K562 (cell line): ENCODE measurements around the gene ENDOG. TPM values are rescaled to one million over a fixed set of nuclear protein-coding genes. Genes with fewer than 3 reads are reported as not detected.

Source experiments
- ATF7 ChIP-seq: fragments of 450-650 bp; IDR thresholded peaks from 2 replicates; pipeline ENCODE4 v1.7.1; 2014; ENCODE audit warnings: mild to moderate bottlenecking, moderate library complexity
- CHD2 ChIP-seq: IDR thresholded peaks from 2 replicates; pipeline ENCODE4 v1.6.1; 2011; ENCODE audit warnings: low read depth, low read length
- DACH1 ChIP-seq: fragments of 450-650 bp; IDR thresholded peaks from 2 replicates; pipeline ENCODE4 v1.6.1; 2018; ENCODE audit not compliant: partially characterized antibody
- DMBX1 ChIP-seq: fragments of 250-450 bp; sonication (Bioruptor Pico); IDR thresholded peaks from 2 replicates; pipeline ENCODE4 v1.8.0; 2022; ENCODE audit warnings: inconsistent platforms, mild to moderate bottlenecking, moderate library complexity, borderline replicate concordance
- ELF2 ChIP-seq: fragments of 250-450 bp; sonication (Bioruptor Pico); IDR thresholded peaks from 2 replicates; pipeline ENCODE4 v1.5.0; 2021; ENCODE audit warnings: mild to moderate bottlenecking
- ETS2 ChIP-seq: IDR thresholded peaks from 2 replicates; pipeline ENCODE4 v1.6.1; 2016; ENCODE audit warnings: borderline replicate concordance, missing genetic modification characterization, mild to moderate bottlenecking, moderate library complexity, missing compliant biosample characterization; ENCODE audit not compliant: poor library complexity, severe bottlenecking
- KLF6 ChIP-seq: fragments of 250-450 bp; sonication (Bioruptor Pico); IDR thresholded peaks from 2 replicates; pipeline ENCODE4 v1.4.0; 2020; ENCODE audit warnings: mild to moderate bottlenecking, moderate library complexity, borderline replicate concordance
- SAFB ChIP-seq: fragments of 200-400 bp; formaldehyde crosslinking; IDR thresholded peaks from 2 replicates; pipeline ENCODE4 v1.6.1; 2017; ENCODE audit warnings: low read depth, low read length, borderline replicate concordance
- U2AF1 ChIP-seq: fragments of 200-400 bp; formaldehyde crosslinking; optimal IDR thresholded peaks from 2 replicates; pipeline ENCODE3; 2017; ENCODE audit warnings: mild to moderate bottlenecking, low read depth, low read length, moderate library complexity
- ZNF263 ChIP-seq: sonication (generic); formaldehyde crosslinking; IDR thresholded peaks from 2 replicates; pipeline ENCODE4 v1.8.0; 2022; ENCODE audit warnings: mild to moderate bottlenecking, missing genetic modification reagents, borderline replicate concordance
- ZNF57 ChIP-seq: fragments of 450-650 bp; formaldehyde crosslinking; IDR thresholded peaks from 2 replicates; pipeline ENCODE4 v1.4.0; 2020; ENCODE audit warnings: mild to moderate bottlenecking, moderate library complexity
- ZNF583 ChIP-seq: fragments of 250-450 bp; sonication (Bioruptor Pico); IDR thresholded peaks from 2 replicates; pipeline ENCODE4 v1.4.0; 2020
- polyA plus RNA-seq, 8 experiments: library from polyadenylated mRNA; depleted of rRNA in 4 of 8; stranded (reverse) in 5 of 8; unstranded in 3 of 8; fragments of >200 nt; fragmentation: Nextera tagmentation in 2 of 8; fragmentation: Illumina TruSeq in 1 of 8; extraction: Ambion mirVana in 2 of 8; extraction: Trizol in 1 of 8; gene quantifications; 2 replicates each; pipeline versions ENCODE4 v1.2.1 to v1.2.3, GENCODE V29; 2011 to 2014; ENCODE audit warnings: inconsistent platforms in 1 of 8, missing spikeins in 1 of 8
- total RNA-seq, 7 experiments: library from RNA; depleted of rRNA in 6 of 7; stranded (reverse); fragments of >200 nt in 6 of 7; fragmentation: Illumina TruSeq in 2 of 7; extraction: Trizol in 2 of 7; gene quantifications; 2 replicates each; pipeline versions ENCODE4 v1.2.1 to v1.2.3, GENCODE V29; 2011 to 2021; ENCODE audit warnings: low replicate concordance in 1 of 7
- TF ChIP-seq, protein P1 (sequence below): fragments of 250-450 bp; sonication (Bioruptor Pico); IDR thresholded peaks from 2 replicates; pipeline ENCODE4 v1.4.0; 2020; ENCODE audit warnings: mild to moderate bottlenecking, moderate library complexity
- TF ChIP-seq, protein P2 (sequence below): fragments of 250-450 bp; sonication (Bioruptor Pico); IDR thresholded peaks from 2 replicates; pipeline ENCODE4 v1.8.0; 2021; ENCODE audit warnings: moderate library complexity, mild to moderate bottlenecking, inconsistent platforms
- TF ChIP-seq, protein P3 (sequence below), 2 experiments: fragments of 150-350 bp in 1 of 2; IDR thresholded peaks; 2 replicates each; pipeline ENCODE4 v1.6.1; 2012 to 2016; ENCODE audit warnings: low read depth in 2 of 2, low read length in 2 of 2, mild to moderate bottlenecking in 1 of 2, moderate library complexity in 1 of 2
- TF ChIP-seq, protein P4 (sequence below): conservative IDR thresholded peaks from 2 replicates; pipeline ENCODE4 v1.6.1; 2011; ENCODE audit warnings: low read depth, mild to moderate bottlenecking, low read length; ENCODE audit not compliant: control insufficient read depth

The ENDOG gene
- total and polyA plus RNA-seq, 9 of the 15 experiments (the other 6 are each of a cell fraction or from before 2014, with no cell fraction given) = 1.2 to 91.0 (median 25.5) TPM

DNA sequence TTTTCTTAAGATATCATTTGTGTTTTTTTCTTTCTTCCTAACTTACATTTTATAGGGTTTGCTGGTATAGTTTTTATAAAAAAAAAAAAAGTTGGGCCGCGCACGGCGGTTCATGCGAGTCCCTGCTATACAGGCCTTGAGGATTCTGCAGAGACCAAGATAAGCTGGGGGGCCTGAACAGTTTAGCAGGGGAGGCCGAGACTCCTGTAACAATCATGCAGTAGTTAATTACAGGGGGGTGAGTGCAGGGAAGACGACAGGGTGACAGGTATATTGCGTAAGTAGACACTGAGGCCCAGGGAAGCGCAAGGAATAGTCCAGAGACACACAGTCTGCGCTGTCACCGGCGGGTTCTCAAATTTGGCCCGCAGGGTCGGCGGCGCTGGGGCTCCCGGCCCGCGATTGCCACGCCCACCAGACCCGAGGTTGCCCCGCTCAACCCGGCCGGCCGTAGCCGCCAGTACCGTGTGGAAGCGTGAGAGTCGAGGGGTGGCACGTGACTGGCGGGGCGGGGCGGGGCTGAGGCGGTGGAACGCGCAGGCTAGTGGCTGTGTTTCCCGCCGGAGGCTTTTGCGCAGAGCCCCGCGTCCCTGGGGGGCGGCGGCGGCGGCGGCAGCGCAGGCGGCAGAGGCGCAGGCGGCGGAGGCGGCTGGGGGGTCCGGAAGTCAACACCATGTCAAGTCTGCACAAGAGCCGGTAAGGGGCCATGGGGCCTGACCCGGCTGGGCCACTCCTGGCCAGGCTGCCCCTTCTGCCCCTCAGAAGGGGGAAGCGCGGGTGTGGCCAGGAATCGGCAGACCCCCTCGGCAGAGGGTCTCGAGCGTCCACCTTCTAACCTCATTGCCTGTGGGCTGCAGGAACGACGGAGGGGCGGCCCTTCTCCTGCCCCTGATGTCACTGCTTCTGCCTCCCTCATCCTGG, 31.4 kb upstream of the ENDOG start, which contains the start of gene TBC1D13 (continued):
- TF ChIP-seq KLF6 (CRISPR knock-in tag) (peak; percentile 31; the same call in 1 of the 2 replicates), ZNF583 (CRISPR knock-in tag) (no peak), U2AF1 (no peak), DMBX1 (no peak), ZNF263 (CRISPR knock-in tag) (peak; percentile 73; the same call in 1 of the 2 replicates), DACH1 (peak; percentile 63), ZNF57 (CRISPR knock-in tag) (no peak), ETS2 (tag) (no peak), CHD2 (no peak; the same call in 1 of the 2 replicates), ELF2 (peak; percentile 71; the same call in 1 of the 2 replicates), ATF7 (peak; percentile 83), SAFB (no peak)
- TF ChIP-seq, protein P1, sequence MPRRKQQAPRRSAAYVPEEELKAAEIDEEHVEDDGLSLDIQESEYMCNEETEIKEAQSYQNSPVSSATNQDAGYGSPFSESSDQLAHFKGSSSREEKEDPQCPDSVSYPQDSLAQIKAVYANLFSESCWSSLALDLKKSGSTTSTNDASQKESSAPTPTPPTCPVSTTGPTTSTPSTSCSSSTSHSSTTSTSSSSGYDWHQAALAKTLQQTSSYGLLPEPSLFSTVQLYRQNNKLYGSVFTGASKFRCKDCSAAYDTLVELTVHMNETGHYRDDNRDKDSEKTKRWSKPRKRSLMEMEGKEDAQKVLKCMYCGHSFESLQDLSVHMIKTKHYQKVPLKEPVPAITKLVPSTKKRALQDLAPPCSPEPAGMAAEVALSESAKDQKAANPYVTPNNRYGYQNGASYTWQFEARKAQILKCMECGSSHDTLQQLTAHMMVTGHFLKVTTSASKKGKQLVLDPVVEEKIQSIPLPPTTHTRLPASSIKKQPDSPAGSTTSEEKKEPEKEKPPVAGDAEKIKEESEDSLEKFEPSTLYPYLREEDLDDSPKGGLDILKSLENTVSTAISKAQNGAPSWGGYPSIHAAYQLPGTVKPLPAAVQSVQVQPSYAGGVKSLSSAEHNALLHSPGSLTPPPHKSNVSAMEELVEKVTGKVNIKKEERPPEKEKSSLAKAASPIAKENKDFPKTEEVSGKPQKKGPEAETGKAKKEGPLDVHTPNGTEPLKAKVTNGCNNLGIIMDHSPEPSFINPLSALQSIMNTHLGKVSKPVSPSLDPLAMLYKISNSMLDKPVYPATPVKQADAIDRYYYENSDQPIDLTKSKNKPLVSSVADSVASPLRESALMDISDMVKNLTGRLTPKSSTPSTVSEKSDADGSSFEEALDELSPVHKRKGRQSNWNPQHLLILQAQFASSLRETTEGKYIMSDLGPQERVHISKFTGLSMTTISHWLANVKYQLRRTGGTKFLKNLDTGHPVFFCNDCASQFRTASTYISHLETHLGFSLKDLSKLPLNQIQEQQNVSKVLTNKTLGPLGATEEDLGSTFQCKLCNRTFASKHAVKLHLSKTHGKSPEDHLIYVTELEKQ (CRISPR knock-in tag) = no peak
- TF ChIP-seq, protein P2, sequence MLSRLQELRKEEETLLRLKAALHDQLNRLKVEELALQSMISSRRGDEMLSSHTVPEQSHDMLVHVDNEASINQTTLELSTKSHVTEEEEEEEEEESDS (CRISPR knock-in tag) = no peak
- TF ChIP-seq, protein P3, sequence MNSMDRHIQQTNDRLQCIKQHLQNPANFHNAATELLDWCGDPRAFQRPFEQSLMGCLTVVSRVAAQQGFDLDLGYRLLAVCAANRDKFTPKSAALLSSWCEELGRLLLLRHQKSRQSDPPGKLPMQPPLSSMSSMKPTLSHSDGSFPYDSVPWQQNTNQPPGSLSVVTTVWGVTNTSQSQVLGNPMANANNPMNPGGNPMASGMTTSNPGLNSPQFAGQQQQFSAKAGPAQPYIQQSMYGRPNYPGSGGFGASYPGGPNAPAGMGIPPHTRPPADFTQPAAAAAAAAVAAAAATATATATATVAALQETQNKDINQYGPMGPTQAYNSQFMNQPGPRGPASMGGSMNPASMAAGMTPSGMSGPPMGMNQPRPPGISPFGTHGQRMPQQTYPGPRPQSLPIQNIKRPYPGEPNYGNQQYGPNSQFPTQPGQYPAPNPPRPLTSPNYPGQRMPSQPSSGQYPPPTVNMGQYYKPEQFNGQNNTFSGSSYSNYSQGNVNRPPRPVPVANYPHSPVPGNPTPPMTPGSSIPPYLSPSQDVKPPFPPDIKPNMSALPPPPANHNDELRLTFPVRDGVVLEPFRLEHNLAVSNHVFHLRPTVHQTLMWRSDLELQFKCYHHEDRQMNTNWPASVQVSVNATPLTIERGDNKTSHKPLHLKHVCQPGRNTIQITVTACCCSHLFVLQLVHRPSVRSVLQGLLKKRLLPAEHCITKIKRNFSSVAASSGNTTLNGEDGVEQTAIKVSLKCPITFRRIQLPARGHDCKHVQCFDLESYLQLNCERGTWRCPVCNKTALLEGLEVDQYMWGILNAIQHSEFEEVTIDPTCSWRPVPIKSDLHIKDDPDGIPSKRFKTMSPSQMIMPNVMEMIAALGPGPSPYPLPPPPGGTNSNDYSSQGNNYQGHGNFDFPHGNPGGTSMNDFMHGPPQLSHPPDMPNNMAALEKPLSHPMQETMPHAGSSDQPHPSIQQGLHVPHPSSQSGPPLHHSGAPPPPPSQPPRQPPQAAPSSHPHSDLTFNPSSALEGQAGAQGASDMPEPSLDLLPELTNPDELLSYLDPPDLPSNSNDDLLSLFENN (IDR thresholded peaks at IDR 0.05; ENCODE audit: low read depth in 2 of 2, low read length in 2 of 2) = 0 out of 4 replicates have a peak, but pooled peaks of 1 of the 2 experiments have one; percentile 62
- TF ChIP-seq, protein P4, sequence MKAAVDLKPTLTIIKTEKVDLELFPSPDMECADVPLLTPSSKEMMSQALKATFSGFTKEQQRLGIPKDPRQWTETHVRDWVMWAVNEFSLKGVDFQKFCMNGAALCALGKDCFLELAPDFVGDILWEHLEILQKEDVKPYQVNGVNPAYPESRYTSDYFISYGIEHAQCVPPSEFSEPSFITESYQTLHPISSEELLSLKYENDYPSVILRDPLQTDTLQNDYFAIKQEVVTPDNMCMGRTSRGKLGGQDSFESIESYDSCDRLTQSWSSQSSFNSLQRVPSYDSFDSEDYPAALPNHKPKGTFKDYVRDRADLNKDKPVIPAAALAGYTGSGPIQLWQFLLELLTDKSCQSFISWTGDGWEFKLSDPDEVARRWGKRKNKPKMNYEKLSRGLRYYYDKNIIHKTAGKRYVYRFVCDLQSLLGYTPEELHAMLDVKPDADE = peak; percentile 83
